Liver (tissue), 9 donors: ENCODE data around the gene BRINP3. TPM values are rescaled to one million over a fixed set of nuclear protein-coding genes. Genes with fewer than 3 reads are reported as not detected.

Source experiments
- DNase-seq: peaks from one replicate; pipeline ENCODE4 v3.0.0-alpha.2; 2017; ENCODE audit warnings: low spot score
- H3K27ac ChIP-seq, 2 donors: one replicate each; pipeline ENCODE4 v1.7.0; 2013; ENCODE audit warnings: inconsistent platforms in 2 of 2, low read length in 2 of 2, control low read depth in 1 of 2, low read depth in 1 of 2, mild to moderate bottlenecking in 1 of 2
- H3K27me3 ChIP-seq, 4 donors: one replicate each; pipeline versions ENCODE4 v1.6.1 to v1.7.0; 2013; ENCODE audit warnings: low read length in 3 of 4, inconsistent platforms in 1 of 4, mild to moderate bottlenecking in 1 of 4, moderate library complexity in 1 of 4; ENCODE audit not compliant: control insufficient read depth in 4 of 4, insufficient read depth in 4 of 4
- H3K36me3 ChIP-seq, 4 donors: one replicate each; pipeline versions ENCODE4 v1.6.1 to v1.7.0; 2013; ENCODE audit warnings: low read length in 3 of 4, mild to moderate bottlenecking in 3 of 4, low read depth in 1 of 4, moderate library complexity in 1 of 4; ENCODE audit not compliant: control insufficient read depth in 4 of 4, insufficient read depth in 3 of 4
- H3K4me1 ChIP-seq, 4 donors: one replicate each; pipeline versions ENCODE4 v1.6.1 to v1.7.0; 2013; ENCODE audit warnings: low read length in 3 of 4, mild to moderate bottlenecking in 3 of 4, moderate library complexity in 1 of 4; ENCODE audit not compliant: control insufficient read depth in 4 of 4, insufficient read depth in 4 of 4
- H3K4me3 ChIP-seq, 3 donors: one replicate each; pipeline versions ENCODE4 v1.6.1 to v1.7.0; 2013; ENCODE audit warnings: low read length in 3 of 3, control low read depth in 1 of 3, low read depth in 1 of 3, mild to moderate bottlenecking in 1 of 3
- H3K9ac ChIP-seq, 2 donors: one replicate each; pipeline ENCODE4 v1.7.0; 2013; ENCODE audit warnings: low read length in 2 of 2, mild to moderate bottlenecking in 2 of 2, moderate library complexity in 2 of 2, control low read depth in 1 of 2, low read depth in 1 of 2
- H3K9me3 ChIP-seq, 4 donors: one replicate each; pipeline versions ENCODE4 v1.6.1 to v1.7.0; 2013; ENCODE audit warnings: low read length in 3 of 4; ENCODE audit not compliant: control insufficient read depth in 4 of 4
- EGR1 ChIP-seq, 2 donors: IDR thresholded peaks; 2 replicates each; pipeline ENCODE4 v1.6.1; 2016 to 2018; ENCODE audit warnings: antibody characterized with exemption in 2 of 2, low read depth in 2 of 2
- FOXA1 ChIP-seq: IDR thresholded peaks from 2 replicates; pipeline ENCODE4 v1.6.1; 2016; ENCODE audit warnings: antibody characterized with exemption
- FOXA2 ChIP-seq: IDR thresholded peaks from 2 replicates; pipeline ENCODE4 v1.6.1; 2016; ENCODE audit warnings: antibody characterized with exemption
- GABPA ChIP-seq, 2 donors: IDR thresholded peaks in 1 of 2; conservative IDR thresholded peaks in 1 of 2; 2 replicates each; pipeline ENCODE4 v1.6.1; 2016; ENCODE audit warnings: antibody characterized with exemption in 2 of 2, mild to moderate bottlenecking in 1 of 2, moderate library complexity in 1 of 2
- HNF4A ChIP-seq, 2 donors: conservative IDR thresholded peaks; 2 replicates each; pipeline ENCODE4 v1.6.1; 2016; ENCODE audit warnings: antibody characterized with exemption in 2 of 2, mild to moderate bottlenecking in 2 of 2
- HNF4G ChIP-seq: IDR thresholded peaks from 2 replicates; pipeline ENCODE4 v1.6.1; 2016; ENCODE audit warnings: antibody characterized with exemption
- JUND ChIP-seq, 2 donors: IDR thresholded peaks; 2 replicates each; pipeline ENCODE4 v1.6.1; 2016; ENCODE audit warnings: antibody characterized with exemption in 2 of 2
- NR2F2 ChIP-seq: IDR thresholded peaks from 2 replicates; pipeline ENCODE4 v1.6.1; 2016; ENCODE audit warnings: antibody characterized with exemption
- RAD21 ChIP-seq, 2 donors: IDR thresholded peaks; 2 replicates each; pipeline ENCODE4 v1.6.1; 2016; ENCODE audit warnings: antibody characterized with exemption in 2 of 2, mild to moderate bottlenecking in 2 of 2
- RXRA ChIP-seq, 2 donors: IDR thresholded peaks; 2 replicates each; pipeline ENCODE4 v1.6.1; 2017 to 2018; ENCODE audit warnings: antibody characterized with exemption in 2 of 2, mild to moderate bottlenecking in 1 of 2
- SP1 ChIP-seq: IDR thresholded peaks from 2 replicates; pipeline ENCODE4 v1.6.1; 2018; ENCODE audit warnings: antibody characterized with exemption, mild to moderate bottlenecking
- TAF1 ChIP-seq: conservative IDR thresholded peaks from 2 replicates; pipeline ENCODE4 v1.6.1; 2016; ENCODE audit warnings: antibody characterized with exemption, mild to moderate bottlenecking
- YY1 ChIP-seq: IDR thresholded peaks from 2 replicates; pipeline ENCODE4 v1.6.1; 2016; ENCODE audit warnings: antibody characterized with exemption, mild to moderate bottlenecking
- WGBS: extraction: QIAGEN DNeasy Blood & Tissue Kit; methylation state at CpG from one replicate; pipeline ENCODE4 v1.1.7; 2013; 5-methylcytosine and 5-hydroxymethylcytosine counted together
- polyA plus RNA-seq, 2 donors: library from polyadenylated mRNA; stranded (reverse) in 1 of 2; unstranded in 1 of 2; fragments of 200-250 nt in 1 of 2; fragments of >200 nt in 1 of 2; fragmentation: Nextera tagmentation in 1 of 2; extraction: Ambion mirVana in 1 of 2; gene quantifications; one replicate each; pipeline versions ENCODE4 v1.2.1 to v1.2.3, GENCODE V29; 2013 to 2015
- total RNA-seq, 2 donors: library from RNA; depleted of rRNA; stranded (reverse); fragments of >200 nt; gene quantifications; one replicate each; pipeline ENCODE4 v1.2.3, GENCODE V29; 2014
- TF ChIP-seq, protein P1 (sequence below): fragments of 150-350 bp; IDR thresholded peaks from 2 replicates; pipeline ENCODE4 v1.5.1; 2017; ENCODE audit warnings: improper control_type of control experiment, low read depth, low read length; ENCODE audit not compliant: missing input control
- TF ChIP-seq, protein P2 (sequence below): IDR thresholded peaks from 2 replicates; pipeline ENCODE4 v1.6.1; 2016; ENCODE audit warnings: antibody characterized with exemption
- TF ChIP-seq, protein P3 (sequence below): IDR thresholded peaks from 2 replicates; pipeline ENCODE4 v1.6.1; 2016; ENCODE audit warnings: antibody characterized with exemption, mild to moderate bottlenecking
- TF ChIP-seq, protein P4 (sequence below): IDR thresholded peaks from 2 replicates; pipeline ENCODE4 v1.6.1; 2016; ENCODE audit warnings: antibody characterized with exemption
- TF ChIP-seq, protein P5 (sequence below): IDR thresholded peaks from 2 replicates; pipeline ENCODE4 v1.6.1; 2016; ENCODE audit warnings: antibody characterized with exemption
- donor health status: healthy.
- donor health status: healthy.
- donor health status: healthy.
- donor health status: healthy.
- donor health status: healthy.

BRINP3 gene
- total and polyA plus RNA-seq, 4 donors = 0.02 TPM; not detected in 3

DNA sequence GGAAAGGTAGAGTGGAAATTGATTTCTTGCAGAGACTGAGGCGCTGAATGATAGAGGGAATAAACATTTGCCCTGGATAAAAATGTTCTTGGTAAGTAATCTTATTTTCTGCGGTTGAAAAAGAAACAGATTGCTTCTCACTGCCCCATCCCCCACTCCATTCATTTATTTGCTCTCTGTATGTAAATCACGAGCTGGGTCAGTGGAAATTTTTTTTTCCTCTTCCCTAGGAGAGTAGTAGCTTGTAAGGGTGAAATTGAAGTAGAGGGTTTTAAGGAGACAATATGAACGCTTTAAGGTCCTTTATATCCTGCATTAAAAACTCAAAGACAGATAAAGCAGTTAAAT lies 1.4 kb upstream of the BRINP3 start:
- no peak for TF ChIP-seq GABPA (IDR thresholded peaks at IDR 0.05 in 1 of 2, conservative IDR thresholded peaks at IDR 0.05 in 1 of 2)
- no peak for TF ChIP-seq HNF4A (conservative IDR thresholded peaks at IDR 0.05)
- TF ChIP-seq TAF1 = no peak
- TF ChIP-seq RXRA (IDR thresholded peaks at IDR 0.05) = no peak
- TF ChIP-seq, protein P1, sequence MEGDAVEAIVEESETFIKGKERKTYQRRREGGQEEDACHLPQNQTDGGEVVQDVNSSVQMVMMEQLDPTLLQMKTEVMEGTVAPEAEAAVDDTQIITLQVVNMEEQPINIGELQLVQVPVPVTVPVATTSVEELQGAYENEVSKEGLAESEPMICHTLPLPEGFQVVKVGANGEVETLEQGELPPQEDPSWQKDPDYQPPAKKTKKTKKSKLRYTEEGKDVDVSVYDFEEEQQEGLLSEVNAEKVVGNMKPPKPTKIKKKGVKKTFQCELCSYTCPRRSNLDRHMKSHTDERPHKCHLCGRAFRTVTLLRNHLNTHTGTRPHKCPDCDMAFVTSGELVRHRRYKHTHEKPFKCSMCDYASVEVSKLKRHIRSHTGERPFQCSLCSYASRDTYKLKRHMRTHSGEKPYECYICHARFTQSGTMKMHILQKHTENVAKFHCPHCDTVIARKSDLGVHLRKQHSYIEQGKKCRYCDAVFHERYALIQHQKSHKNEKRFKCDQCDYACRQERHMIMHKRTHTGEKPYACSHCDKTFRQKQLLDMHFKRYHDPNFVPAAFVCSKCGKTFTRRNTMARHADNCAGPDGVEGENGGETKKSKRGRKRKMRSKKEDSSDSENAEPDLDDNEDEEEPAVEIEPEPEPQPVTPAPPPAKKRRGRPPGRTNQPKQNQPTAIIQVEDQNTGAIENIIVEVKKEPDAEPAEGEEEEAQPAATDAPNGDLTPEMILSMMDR = no peak
- TF ChIP-seq RAD21 (IDR thresholded peaks at IDR 0.05) = no peak
- TF ChIP-seq EGR1 (IDR thresholded peaks at IDR 0.05; ENCODE audit: low read depth in 2 of 2) = no peak
- TF ChIP-seq, protein P2, sequence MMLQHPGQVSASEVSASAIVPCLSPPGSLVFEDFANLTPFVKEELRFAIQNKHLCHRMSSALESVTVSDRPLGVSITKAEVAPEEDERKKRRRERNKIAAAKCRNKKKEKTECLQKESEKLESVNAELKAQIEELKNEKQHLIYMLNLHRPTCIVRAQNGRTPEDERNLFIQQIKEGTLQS = no peak
- TF ChIP-seq FOXA1 = no peak
- TF ChIP-seq JUND (IDR thresholded peaks at IDR 0.05) = no peak
- TF ChIP-seq SP1 = no peak
- TF ChIP-seq, protein P3, sequence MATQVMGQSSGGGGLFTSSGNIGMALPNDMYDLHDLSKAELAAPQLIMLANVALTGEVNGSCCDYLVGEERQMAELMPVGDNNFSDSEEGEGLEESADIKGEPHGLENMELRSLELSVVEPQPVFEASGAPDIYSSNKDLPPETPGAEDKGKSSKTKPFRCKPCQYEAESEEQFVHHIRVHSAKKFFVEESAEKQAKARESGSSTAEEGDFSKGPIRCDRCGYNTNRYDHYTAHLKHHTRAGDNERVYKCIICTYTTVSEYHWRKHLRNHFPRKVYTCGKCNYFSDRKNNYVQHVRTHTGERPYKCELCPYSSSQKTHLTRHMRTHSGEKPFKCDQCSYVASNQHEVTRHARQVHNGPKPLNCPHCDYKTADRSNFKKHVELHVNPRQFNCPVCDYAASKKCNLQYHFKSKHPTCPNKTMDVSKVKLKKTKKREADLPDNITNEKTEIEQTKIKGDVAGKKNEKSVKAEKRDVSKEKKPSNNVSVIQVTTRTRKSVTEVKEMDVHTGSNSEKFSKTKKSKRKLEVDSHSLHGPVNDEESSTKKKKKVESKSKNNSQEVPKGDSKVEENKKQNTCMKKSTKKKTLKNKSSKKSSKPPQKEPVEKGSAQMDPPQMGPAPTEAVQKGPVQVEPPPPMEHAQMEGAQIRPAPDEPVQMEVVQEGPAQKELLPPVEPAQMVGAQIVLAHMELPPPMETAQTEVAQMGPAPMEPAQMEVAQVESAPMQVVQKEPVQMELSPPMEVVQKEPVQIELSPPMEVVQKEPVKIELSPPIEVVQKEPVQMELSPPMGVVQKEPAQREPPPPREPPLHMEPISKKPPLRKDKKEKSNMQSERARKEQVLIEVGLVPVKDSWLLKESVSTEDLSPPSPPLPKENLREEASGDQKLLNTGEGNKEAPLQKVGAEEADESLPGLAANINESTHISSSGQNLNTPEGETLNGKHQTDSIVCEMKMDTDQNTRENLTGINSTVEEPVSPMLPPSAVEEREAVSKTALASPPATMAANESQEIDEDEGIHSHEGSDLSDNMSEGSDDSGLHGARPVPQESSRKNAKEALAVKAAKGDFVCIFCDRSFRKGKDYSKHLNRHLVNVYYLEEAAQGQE = no peak
- no peak for TF ChIP-seq YY1
- no peak for TF ChIP-seq FOXA2
- TF ChIP-seq HNF4G = no peak
- TF ChIP-seq, protein P4, sequence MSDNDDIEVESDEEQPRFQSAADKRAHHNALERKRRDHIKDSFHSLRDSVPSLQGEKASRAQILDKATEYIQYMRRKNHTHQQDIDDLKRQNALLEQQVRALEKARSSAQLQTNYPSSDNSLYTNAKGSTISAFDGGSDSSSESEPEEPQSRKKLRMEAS = no peak
- TF ChIP-seq, protein P5, sequence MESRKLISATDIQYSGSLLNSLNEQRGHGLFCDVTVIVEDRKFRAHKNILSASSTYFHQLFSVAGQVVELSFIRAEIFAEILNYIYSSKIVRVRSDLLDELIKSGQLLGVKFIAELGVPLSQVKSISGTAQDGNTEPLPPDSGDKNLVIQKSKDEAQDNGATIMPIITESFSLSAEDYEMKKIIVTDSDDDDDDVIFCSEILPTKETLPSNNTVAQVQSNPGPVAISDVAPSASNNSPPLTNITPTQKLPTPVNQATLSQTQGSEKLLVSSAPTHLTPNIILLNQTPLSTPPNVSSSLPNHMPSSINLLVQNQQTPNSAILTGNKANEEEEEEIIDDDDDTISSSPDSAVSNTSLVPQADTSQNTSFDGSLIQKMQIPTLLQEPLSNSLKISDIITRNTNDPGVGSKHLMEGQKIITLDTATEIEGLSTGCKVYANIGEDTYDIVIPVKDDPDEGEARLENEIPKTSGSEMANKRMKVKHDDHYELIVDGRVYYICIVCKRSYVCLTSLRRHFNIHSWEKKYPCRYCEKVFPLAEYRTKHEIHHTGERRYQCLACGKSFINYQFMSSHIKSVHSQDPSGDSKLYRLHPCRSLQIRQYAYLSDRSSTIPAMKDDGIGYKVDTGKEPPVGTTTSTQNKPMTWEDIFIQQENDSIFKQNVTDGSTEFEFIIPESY = no peak
- no peak for TF ChIP-seq NR2F2
- peaks cover 0 to 24% (median 9%) of the 10 kb centered on the region in 4 donors for H3K27me3 ChIP-seq
- H3K4me3 ChIP-seq = peak overlapping the region in 1 of 3 donors; percentile 32
- no peak overlapping the region for H3K27ac ChIP-seq
- no peaks in the 10 kb centered on the region for H3K36me3 ChIP-seq
- H3K9me3 ChIP-seq = no peaks in the 10 kb centered on the region
- WGBS = 4% methylated on average over 4 of the region's 4 CpGs
- H3K9ac ChIP-seq = no peak overlapping the region
- no peak for DNase-seq
- H3K4me1 ChIP-seq = peaks cover 0 to 12% (median 9%) of the 10 kb centered on the region in 4 donors
